Neural cell (in vitro differentiated cells): ENCODE measurements around the gene ATG4C. TPM values are rescaled to one million over a fixed set of nuclear protein-coding genes. Genes with fewer than 3 reads are reported as not detected.

Experiments
- H2AFZ ChIP-seq: fragments of 200-600, 300-800 bp; sonication (generic), shearing (Covaris generic); 2 replicates; pipeline ENCODE4 v1.6.0; 2014; ENCODE audit warnings: low read depth, mild to moderate bottlenecking, antibody characterized with exemption, low read length, moderate library complexity
- H3F3A ChIP-seq: fragments of 200-600 bp; shearing (Covaris generic); 2 replicates; pipeline ENCODE4 v1.6.1; 2016; ENCODE audit warnings: mild to moderate bottlenecking, moderate library complexity, mixed read lengths, antibody characterized with exemption, low read length; ENCODE audit not compliant: insufficient read depth, poor library complexity, severe bottlenecking
- H3K27ac ChIP-seq: fragments of 200-600, 300-800 bp; sonication (generic), shearing (Covaris generic); 2 replicates; pipeline ENCODE4 v1.5.1; 2014; ENCODE audit warnings: mild to moderate bottlenecking, low read length, moderate library complexity
- H3K27me3 ChIP-seq: fragments of 300-800, 200-600 bp; sonication (generic), shearing (Covaris generic); 2 replicates; pipeline ENCODE4 v1.6.0; 2014; ENCODE audit warnings: mild to moderate bottlenecking, low read depth, low read length, moderate library complexity; ENCODE audit not compliant: insufficient read depth
- H3K36me3 ChIP-seq: fragments of 300-800, 200-600 bp; sonication (generic), shearing (Covaris generic); 2 replicates; pipeline ENCODE4 v1.5.1; 2014; ENCODE audit warnings: mild to moderate bottlenecking, antibody characterized with exemption, low read length, moderate library complexity; ENCODE audit not compliant: insufficient read depth
- H3K4me2 ChIP-seq: fragments of 300-800, 200-600 bp; sonication (generic), shearing (Covaris generic); 2 replicates; pipeline ENCODE4 v1.6.0; 2014; ENCODE audit warnings: mild to moderate bottlenecking, low read length
- H3K4me3 ChIP-seq: fragments of 300-800, 200-600 bp; sonication (generic), shearing (Covaris generic); 2 replicates; pipeline ENCODE4 v1.5.1; 2014; ENCODE audit warnings: mild to moderate bottlenecking, low read length, moderate library complexity
- H3K79me2 ChIP-seq: fragments of 200-600 bp; shearing (Covaris generic); replicated peaks from 2 replicates; pipeline ENCODE4 v1.6.0; 2014; ENCODE audit warnings: mild to moderate bottlenecking, low read length, moderate library complexity; ENCODE audit not compliant: insufficient read depth
- H3K9ac ChIP-seq: fragments of 300-800, 200-600 bp; sonication (generic), shearing (Covaris generic); 2 replicates; pipeline ENCODE4 v1.6.1; 2016; ENCODE audit warnings: mild to moderate bottlenecking, low read length, mixed read lengths
- H3K9me2 ChIP-seq: fragments of 200-600 bp; shearing (Covaris generic); 2 replicates; pipeline ENCODE4 v1.6.1; 2016; ENCODE audit warnings: mild to moderate bottlenecking, low read length, mixed read lengths; ENCODE audit not compliant: insufficient read depth
- H3K9me3 ChIP-seq: fragments of 200-600, 300-800 bp; sonication (generic), shearing (Covaris generic); 2 replicates; pipeline ENCODE4 v1.6.1; 2016; ENCODE audit warnings: mild to moderate bottlenecking, mixed run types, low read length, moderate library complexity, mixed read lengths
- H4K20me1 ChIP-seq: fragments of 200-600 bp; shearing (Covaris generic); 2 replicates; pipeline ENCODE4 v1.6.1; 2016; ENCODE audit warnings: mild to moderate bottlenecking, mixed run types; ENCODE audit not compliant: insufficient read depth
- CTCF ChIP-seq: fragments of 450-650 bp; IDR thresholded peaks from 2 replicates; pipeline ENCODE4 v1.5.1; 2014; ENCODE audit warnings: antibody characterized with exemption, mild to moderate bottlenecking, moderate library complexity; ENCODE audit not compliant: poor library complexity, severe bottlenecking
- EP300 ChIP-seq: fragments of 450-650 bp; conservative IDR thresholded peaks from 2 replicates; pipeline ENCODE4 v1.6.1; 2014; ENCODE audit warnings: antibody characterized with exemption, mild to moderate bottlenecking, moderate library complexity; ENCODE audit not compliant: poor library complexity, severe bottlenecking
- EZH2 ChIP-seq: fragments of 200-600, 300-800 bp; shearing (Covaris generic), sonication (generic); IDR thresholded peaks from 2 replicates; pipeline ENCODE4 v1.6.1; 2014; ENCODE audit warnings: antibody characterized with exemption, low read length, borderline replicate concordance, mild to moderate bottlenecking; ENCODE audit not compliant: insufficient read depth, poor library complexity, severe bottlenecking
- MXI1 ChIP-seq: fragments of 450-650 bp; conservative IDR thresholded peaks from 2 replicates; pipeline ENCODE4 v1.6.1; 2014; ENCODE audit warnings: antibody characterized with exemption, mild to moderate bottlenecking; ENCODE audit not compliant: poor library complexity, severe bottlenecking
- POLR2AphosphoS5 ChIP-seq: IDR thresholded peaks from 2 replicates; pipeline ENCODE4 v1.6.1; 2012
- RAD21 ChIP-seq: fragments of 450-650 bp; conservative IDR thresholded peaks from 2 replicates; pipeline ENCODE4 v1.6.1; 2014; ENCODE audit warnings: antibody characterized with exemption, mild to moderate bottlenecking, moderate library complexity
- SMC3 ChIP-seq: fragments of 450-650 bp; conservative IDR thresholded peaks from 2 replicates; pipeline ENCODE4 v1.6.1; 2014; ENCODE audit warnings: antibody characterized with exemption, mild to moderate bottlenecking, moderate library complexity; ENCODE audit not compliant: poor library complexity
- TAF1 ChIP-seq: IDR thresholded peaks from 2 replicates; pipeline ENCODE4 v1.6.1; 2012; ENCODE audit warnings: low read depth
- polyA plus RNA-seq: library from polyadenylated mRNA; depleted of rRNA; stranded (reverse); fragments of >200 nt; gene quantifications from 2 replicates; pipeline ENCODE4 v1.2.3, GENCODE V29; 2014
- TF ChIP-seq, protein P1 (sequence below): IDR thresholded peaks from 2 replicates; pipeline ENCODE4 v1.6.1; 2012; ENCODE audit warnings: borderline replicate concordance

Gene ATG4C
- polyA plus RNA-seq, 1 donor from 2014 or later: 11.0 TPM

GRCh38 chr1:62870148-62870547 is 86.2 kb downstream of the ATG4C start:
- H3K79me2 ChIP-seq: no peaks in the 10 kb centered on the region
- no peaks in the 10 kb centered on the region for H3K27me3 ChIP-seq
- H3K36me3 ChIP-seq: no peaks in the 10 kb centered on the region
- no peak overlapping the region for H2AFZ ChIP-seq
- no peak overlapping the region for H3K4me2 ChIP-seq
- H3K9me2 ChIP-seq: no peaks in the 10 kb centered on the region
- H3K9me3 ChIP-seq: no peaks in the 10 kb centered on the region
- H3K9ac ChIP-seq: no peak overlapping the region
- TF ChIP-seq, protein P1, sequence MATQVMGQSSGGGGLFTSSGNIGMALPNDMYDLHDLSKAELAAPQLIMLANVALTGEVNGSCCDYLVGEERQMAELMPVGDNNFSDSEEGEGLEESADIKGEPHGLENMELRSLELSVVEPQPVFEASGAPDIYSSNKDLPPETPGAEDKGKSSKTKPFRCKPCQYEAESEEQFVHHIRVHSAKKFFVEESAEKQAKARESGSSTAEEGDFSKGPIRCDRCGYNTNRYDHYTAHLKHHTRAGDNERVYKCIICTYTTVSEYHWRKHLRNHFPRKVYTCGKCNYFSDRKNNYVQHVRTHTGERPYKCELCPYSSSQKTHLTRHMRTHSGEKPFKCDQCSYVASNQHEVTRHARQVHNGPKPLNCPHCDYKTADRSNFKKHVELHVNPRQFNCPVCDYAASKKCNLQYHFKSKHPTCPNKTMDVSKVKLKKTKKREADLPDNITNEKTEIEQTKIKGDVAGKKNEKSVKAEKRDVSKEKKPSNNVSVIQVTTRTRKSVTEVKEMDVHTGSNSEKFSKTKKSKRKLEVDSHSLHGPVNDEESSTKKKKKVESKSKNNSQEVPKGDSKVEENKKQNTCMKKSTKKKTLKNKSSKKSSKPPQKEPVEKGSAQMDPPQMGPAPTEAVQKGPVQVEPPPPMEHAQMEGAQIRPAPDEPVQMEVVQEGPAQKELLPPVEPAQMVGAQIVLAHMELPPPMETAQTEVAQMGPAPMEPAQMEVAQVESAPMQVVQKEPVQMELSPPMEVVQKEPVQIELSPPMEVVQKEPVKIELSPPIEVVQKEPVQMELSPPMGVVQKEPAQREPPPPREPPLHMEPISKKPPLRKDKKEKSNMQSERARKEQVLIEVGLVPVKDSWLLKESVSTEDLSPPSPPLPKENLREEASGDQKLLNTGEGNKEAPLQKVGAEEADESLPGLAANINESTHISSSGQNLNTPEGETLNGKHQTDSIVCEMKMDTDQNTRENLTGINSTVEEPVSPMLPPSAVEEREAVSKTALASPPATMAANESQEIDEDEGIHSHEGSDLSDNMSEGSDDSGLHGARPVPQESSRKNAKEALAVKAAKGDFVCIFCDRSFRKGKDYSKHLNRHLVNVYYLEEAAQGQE: no peak
- TF ChIP-seq CTCF (no peak), MXI1 (no peak), POLR2AphosphoS5 (no peak), TAF1 (no peak), EP300 (no peak), SMC3 (no peak), RAD21 (no peak), EZH2 (no peak)
- H3F3A ChIP-seq: no peaks in the 10 kb centered on the region
- no peak overlapping the region for H3K4me3 ChIP-seq
- H3K27ac ChIP-seq: no peak overlapping the region
- H4K20me1 ChIP-seq: no peaks in the 10 kb centered on the region

- TF ChIP-seq CTCF (no peak), MXI1 (no peak), SMC3 (no peak), EZH2 (no peak), POLR2AphosphoS5 (no peak), EP300 (no peak), RAD21 (no peak), TAF1 (no peak)
- TF ChIP-seq, protein P1: no peak
- no peaks in the 10 kb centered on the region for H3K9me3 ChIP-seq
- H3K27ac ChIP-seq: no peak overlapping the region
- no peaks in the 10 kb centered on the region for H3K79me2 ChIP-seq
- H3K4me3 ChIP-seq: no peak overlapping the region
- H3K4me2 ChIP-seq: no peak overlapping the region
- no peak overlapping the region for H3K9ac ChIP-seq
- H3F3A ChIP-seq: no peaks in the 10 kb centered on the region
- no peaks in the 10 kb centered on the region for H4K20me1 ChIP-seq
- H3K27me3 ChIP-seq: no peaks in the 10 kb centered on the region
- no peaks in the 10 kb centered on the region for H3K9me2 ChIP-seq
- H2AFZ ChIP-seq: no peak overlapping the region
- no peaks in the 10 kb centered on the region for H3K36me3 ChIP-seq
Measured at GRCh38 chr1:62875676-62876075, 91.7 kb downstream of the ATG4C start.
